HCT116 (cell line): Measurements from ENCODE around the gene RHOT1. TPM values are rescaled to one million over a fixed set of nuclear protein-coding genes. Genes with fewer than 3 reads are reported as not detected.
"Not testable (repeated sequence)": the region's sequence is repeated elsewhere in the genome, so short reads cannot be mapped to it uniquely, and the experiment has no call there.

ENCODE experiments used
- ATAC-seq: fragments of 200-7000 bp; cut with Tn5 transposase; 2 replicates; pipeline ENCODE4 v1.9.1; 2020; ENCODE audit warnings: mild to moderate bottlenecking, moderate library complexity
- BruUV-seq: library from RNA; stranded (reverse); fragments of 400-500 nt; replicated peaks from 2 replicates; lab custom pipeline; 2021; lab: Mats Ljungman, UMichigan
- CTCF ChIA-PET: fragments of 300-600 bp; sonication (Branson Sonifier 250); formaldehyde crosslinking; loops from one replicate; lab custom pipeline; 2021; ENCODE audit warnings: antibody characterized with exemption; lab: Charles Lee
- POLR2A ChIA-PET: fragments of 300-600, 350-600 bp; sonication (Branson Sonifier 250); formaldehyde crosslinking; loops from one replicate; lab custom pipeline; 2021; ENCODE audit warnings: antibody characterized with exemption; lab: Charles Lee
- RAD21 ChIA-PET, 2 experiments: fragments of 300-600 bp; sonication (Branson Sonifier 250); formaldehyde crosslinking; loops; one replicate each; lab custom pipeline; 2023; ENCODE audit warnings: low total read pairs in 2 of 2; ENCODE audit not compliant: uncharacterized antibody in 2 of 2, unreplicated experiment in 2 of 2, low non-redundant PET in 1 of 2; lab: Charles Lee
- DNase-seq: peaks from one replicate; pipeline ENCODE4 v3.0.0-alpha.2; 2010; ENCODE audit warnings: low read depth, low spot score
- H2AFZ ChIP-seq: fragments of 200-600 bp; shearing (Covaris generic), sonication (generic); 2 replicates; pipeline ENCODE4 v1.6.1; 2017; ENCODE audit warnings: low read depth, mixed run types, mixed read lengths, antibody characterized with exemption, low read length; ENCODE audit not compliant: poor library complexity, severe bottlenecking
- H3K27ac ChIP-seq: 2 replicates; pipeline ENCODE4 v1.5.1; 2012; ENCODE audit warnings: low read depth, low read length
- H3K27me3 ChIP-seq: fragments of 200-600 bp; sonication (generic); 2 replicates; pipeline ENCODE4 v1.6.1; 2016; ENCODE audit warnings: mixed run types, low read length, mixed read lengths; ENCODE audit not compliant: insufficient read depth
- H3K36me3 ChIP-seq, 2 experiments: fragments of 200-500 bp in 1 of 2; fragments of 200-600 bp in 1 of 2; sonication (Bioruptor generic) in 1 of 2; sonication (generic) in 1 of 2; 2 replicates each; pipeline versions ENCODE4 v1.5.1 to v1.6.1; 2014 to 2016; ENCODE audit warnings: low read length in 2 of 2, inconsistent platforms in 1 of 2, mixed read lengths in 1 of 2, mixed run types in 1 of 2; ENCODE audit not compliant: insufficient read depth in 2 of 2, control insufficient read depth in 1 of 2
- H3K4me1 ChIP-seq, 2 experiments: fragments of 200-600 bp in 1 of 2; sonication (generic) in 1 of 2; 2 replicates each; pipeline versions ENCODE4 v1.5.1 to v1.6.1; 2012 to 2017; ENCODE audit warnings: low read length in 2 of 2, inconsistent platforms in 1 of 2, mild to moderate bottlenecking in 1 of 2, mixed read lengths in 1 of 2, mixed run types in 1 of 2, moderate library complexity in 1 of 2; ENCODE audit not compliant: insufficient read depth in 2 of 2, control insufficient read depth in 1 of 2
- H3K4me2 ChIP-seq: fragments of 200-600 bp; sonication (generic); 2 replicates; pipeline ENCODE4 v1.6.1; 2017; ENCODE audit warnings: mixed run types, low read length, mixed read lengths
- H3K4me3 ChIP-seq, 2 experiments: fragments of 200-600 bp in 1 of 2; sonication (generic) in 1 of 2; replicated peaks in 1 of 2; 2 replicates each; pipeline ENCODE4 v1.5.1; 2011 to 2016; ENCODE audit warnings: low read length in 2 of 2, control low read depth in 1 of 2, low read depth in 1 of 2, mild to moderate bottlenecking in 1 of 2, mixed read lengths in 1 of 2, mixed run types in 1 of 2
- H3K79me2 ChIP-seq: fragments of 200-600 bp; sonication (generic); 2 replicates; pipeline ENCODE4 v1.6.1; 2017; ENCODE audit warnings: mild to moderate bottlenecking, mixed run types, low read length, moderate library complexity, mixed read lengths; ENCODE audit not compliant: insufficient read depth
- H3K9ac ChIP-seq: fragments of 200-600 bp; sonication (generic); 2 replicates; pipeline ENCODE4 v1.6.1; 2016; ENCODE audit warnings: low read length, mixed read lengths
- H3K9me2 ChIP-seq: fragments of 200-600 bp; sonication (generic), shearing (Covaris generic); 2 replicates; pipeline ENCODE4 v1.6.1; 2017; ENCODE audit warnings: mixed run types, mild to moderate bottlenecking, moderate library complexity; ENCODE audit not compliant: insufficient read depth
- H3K9me3 ChIP-seq, 2 experiments: fragments of 200-500 bp in 1 of 2; fragments of 200-600 bp in 1 of 2; sonication (Bioruptor generic) in 1 of 2; sonication (generic) in 1 of 2; 2 replicates each; pipeline ENCODE4 v1.6.1; 2014 to 2017; ENCODE audit warnings: low read length in 2 of 2, mixed read lengths in 2 of 2, inconsistent platforms in 1 of 2, low read depth in 1 of 2, mild to moderate bottlenecking in 1 of 2, mixed run types in 1 of 2, moderate library complexity in 1 of 2; ENCODE audit not compliant: control insufficient read depth in 1 of 2, insufficient read depth in 1 of 2
- H4K20me1 ChIP-seq: fragments of 200-600 bp; sonication (generic), shearing (Covaris generic); 2 replicates; pipeline ENCODE4 v1.6.1; 2017; ENCODE audit warnings: mixed run types, mild to moderate bottlenecking, moderate library complexity; ENCODE audit not compliant: insufficient read depth
- CEBPB ChIP-seq: IDR thresholded peaks from 2 replicates; pipeline ENCODE4 v1.6.1; 2012; ENCODE audit warnings: low read depth
- EZH2 ChIP-seq: fragments of 200-600 bp; sonication (generic); IDR thresholded peaks from 2 replicates; pipeline ENCODE4 v1.6.1; 2017; ENCODE audit warnings: antibody characterized with exemption, mixed run types
- EZH2phosphoT487 ChIP-seq: fragments of 200-600 bp; IDR thresholded peaks from 2 replicates; pipeline ENCODE4 v1.6.1; 2018; ENCODE audit warnings: antibody characterized with exemption, borderline replicate concordance
- FOSL1 ChIP-seq: IDR thresholded peaks from 2 replicates; pipeline ENCODE4 v1.6.1; 2012; ENCODE audit warnings: low read depth
- JUND ChIP-seq: IDR thresholded peaks from 2 replicates; pipeline ENCODE4 v1.6.1; 2012
- POLR2AphosphoS5 ChIP-seq: IDR thresholded peaks from 2 replicates; pipeline ENCODE4 v1.6.1; 2011; ENCODE audit warnings: mild to moderate bottlenecking, low read depth, low read length, moderate library complexity
- RAD21 ChIP-seq: IDR thresholded peaks from 2 replicates; pipeline ENCODE4 v1.6.1; 2012; ENCODE audit warnings: low read depth, mild to moderate bottlenecking
- SRF ChIP-seq: IDR thresholded peaks from 2 replicates; pipeline ENCODE4 v1.6.1; 2012; ENCODE audit warnings: low read depth
- TCF7L2 ChIP-seq: IDR thresholded peaks from 2 replicates; pipeline ENCODE4 v1.7.0; 2011; ENCODE audit warnings: borderline replicate concordance, inconsistent platforms; ENCODE audit not compliant: insufficient read depth, insufficient read length; ENCODE audit errors: extremely low read depth
- YY1 ChIP-seq: IDR thresholded peaks from 2 replicates; pipeline ENCODE4 v1.6.1; 2011; ENCODE audit warnings: low read length, low read depth, moderate library complexity, mild to moderate bottlenecking; ENCODE audit not compliant: insufficient replicate concordance; ENCODE audit errors: extremely low read depth
- ZFX ChIP-seq: fragments of 450-650 bp; IDR thresholded peaks from 2 replicates; pipeline ENCODE4 v1.6.1; 2017
- intact Hi-C: fragments of 100-400 bp; cut with micrococcal nuclease; formaldehyde crosslinking; loops from 2 replicates; pipeline ENCODE4 v1.10.0; 2022
- total RNA-seq: library from RNA; stranded (reverse); gene quantifications from one replicate; pipeline ENCODE4 v1.2.1, GENCODE V29; 2021; ENCODE audit not compliant: unreplicated experiment
- TF ChIP-seq, protein P1 (sequence below): IDR thresholded peaks from 2 replicates; pipeline ENCODE4 v1.6.1; 2011; ENCODE audit warnings: mild to moderate bottlenecking, low read length, moderate library complexity; ENCODE audit not compliant: insufficient replicate concordance; ENCODE audit errors: extremely low read depth
- TF ChIP-seq, protein P2 (sequence below): IDR thresholded peaks from 2 replicates; pipeline ENCODE4 v1.6.1; 2012
- TF ChIP-seq, protein P3 (sequence below): IDR thresholded peaks from 2 replicates; pipeline ENCODE4 v1.6.1; 2012; ENCODE audit warnings: low read depth
- TF ChIP-seq, protein P4 (sequence below): IDR thresholded peaks from 2 replicates; pipeline ENCODE4 v1.6.1; 2012

The RHOT1 gene
- total RNA-seq, 1 experiment from 2014 or later = 33.3 TPM

DNA sequence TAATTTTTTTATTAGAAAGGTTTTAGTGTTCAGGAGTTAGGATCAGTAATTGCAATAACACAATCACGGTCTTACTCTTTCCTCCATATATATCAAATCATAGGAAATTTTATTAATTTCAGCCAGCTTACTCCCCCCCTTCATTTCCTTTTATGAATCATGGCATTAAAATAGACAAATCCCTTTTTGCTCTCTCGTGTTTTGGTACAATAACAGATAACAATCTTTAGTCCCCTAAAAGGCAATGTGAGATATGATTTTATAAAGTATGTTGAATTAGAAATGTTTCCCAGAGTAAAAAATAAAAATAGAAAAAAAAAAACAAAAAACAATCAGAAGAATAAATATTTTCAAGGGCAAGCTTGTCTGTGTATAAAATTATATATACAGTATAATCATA is 42.6 kb upstream of the RHOT1 start:
- Histone ChIP-seq H3K27me3 (no peaks in the 10 kb centered on the region), H2AFZ (no peak overlapping the region), H4K20me1 (no peaks in the 10 kb centered on the region)
- ATAC-seq = no peak
- no peak for DNase-seq
- no peak for TF ChIP-seq YY1
- no peak for TF ChIP-seq POLR2AphosphoS5
- TF ChIP-seq RAD21 = no peak
- no peak for TF ChIP-seq EZH2phosphoT487
- no peak for TF ChIP-seq CEBPB
- TF ChIP-seq, protein P1, sequence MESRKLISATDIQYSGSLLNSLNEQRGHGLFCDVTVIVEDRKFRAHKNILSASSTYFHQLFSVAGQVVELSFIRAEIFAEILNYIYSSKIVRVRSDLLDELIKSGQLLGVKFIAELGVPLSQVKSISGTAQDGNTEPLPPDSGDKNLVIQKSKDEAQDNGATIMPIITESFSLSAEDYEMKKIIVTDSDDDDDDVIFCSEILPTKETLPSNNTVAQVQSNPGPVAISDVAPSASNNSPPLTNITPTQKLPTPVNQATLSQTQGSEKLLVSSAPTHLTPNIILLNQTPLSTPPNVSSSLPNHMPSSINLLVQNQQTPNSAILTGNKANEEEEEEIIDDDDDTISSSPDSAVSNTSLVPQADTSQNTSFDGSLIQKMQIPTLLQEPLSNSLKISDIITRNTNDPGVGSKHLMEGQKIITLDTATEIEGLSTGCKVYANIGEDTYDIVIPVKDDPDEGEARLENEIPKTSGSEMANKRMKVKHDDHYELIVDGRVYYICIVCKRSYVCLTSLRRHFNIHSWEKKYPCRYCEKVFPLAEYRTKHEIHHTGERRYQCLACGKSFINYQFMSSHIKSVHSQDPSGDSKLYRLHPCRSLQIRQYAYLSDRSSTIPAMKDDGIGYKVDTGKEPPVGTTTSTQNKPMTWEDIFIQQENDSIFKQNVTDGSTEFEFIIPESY = no peak
- TF ChIP-seq FOSL1 = no peak
- no peak for TF ChIP-seq SRF
- TF ChIP-seq JUND = no peak
- TF ChIP-seq, protein P2, sequence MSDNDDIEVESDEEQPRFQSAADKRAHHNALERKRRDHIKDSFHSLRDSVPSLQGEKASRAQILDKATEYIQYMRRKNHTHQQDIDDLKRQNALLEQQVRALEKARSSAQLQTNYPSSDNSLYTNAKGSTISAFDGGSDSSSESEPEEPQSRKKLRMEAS = no peak
- TF ChIP-seq, protein P3, sequence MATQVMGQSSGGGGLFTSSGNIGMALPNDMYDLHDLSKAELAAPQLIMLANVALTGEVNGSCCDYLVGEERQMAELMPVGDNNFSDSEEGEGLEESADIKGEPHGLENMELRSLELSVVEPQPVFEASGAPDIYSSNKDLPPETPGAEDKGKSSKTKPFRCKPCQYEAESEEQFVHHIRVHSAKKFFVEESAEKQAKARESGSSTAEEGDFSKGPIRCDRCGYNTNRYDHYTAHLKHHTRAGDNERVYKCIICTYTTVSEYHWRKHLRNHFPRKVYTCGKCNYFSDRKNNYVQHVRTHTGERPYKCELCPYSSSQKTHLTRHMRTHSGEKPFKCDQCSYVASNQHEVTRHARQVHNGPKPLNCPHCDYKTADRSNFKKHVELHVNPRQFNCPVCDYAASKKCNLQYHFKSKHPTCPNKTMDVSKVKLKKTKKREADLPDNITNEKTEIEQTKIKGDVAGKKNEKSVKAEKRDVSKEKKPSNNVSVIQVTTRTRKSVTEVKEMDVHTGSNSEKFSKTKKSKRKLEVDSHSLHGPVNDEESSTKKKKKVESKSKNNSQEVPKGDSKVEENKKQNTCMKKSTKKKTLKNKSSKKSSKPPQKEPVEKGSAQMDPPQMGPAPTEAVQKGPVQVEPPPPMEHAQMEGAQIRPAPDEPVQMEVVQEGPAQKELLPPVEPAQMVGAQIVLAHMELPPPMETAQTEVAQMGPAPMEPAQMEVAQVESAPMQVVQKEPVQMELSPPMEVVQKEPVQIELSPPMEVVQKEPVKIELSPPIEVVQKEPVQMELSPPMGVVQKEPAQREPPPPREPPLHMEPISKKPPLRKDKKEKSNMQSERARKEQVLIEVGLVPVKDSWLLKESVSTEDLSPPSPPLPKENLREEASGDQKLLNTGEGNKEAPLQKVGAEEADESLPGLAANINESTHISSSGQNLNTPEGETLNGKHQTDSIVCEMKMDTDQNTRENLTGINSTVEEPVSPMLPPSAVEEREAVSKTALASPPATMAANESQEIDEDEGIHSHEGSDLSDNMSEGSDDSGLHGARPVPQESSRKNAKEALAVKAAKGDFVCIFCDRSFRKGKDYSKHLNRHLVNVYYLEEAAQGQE = no peak
- TF ChIP-seq EZH2 = no peak
- TF ChIP-seq, protein P4, sequence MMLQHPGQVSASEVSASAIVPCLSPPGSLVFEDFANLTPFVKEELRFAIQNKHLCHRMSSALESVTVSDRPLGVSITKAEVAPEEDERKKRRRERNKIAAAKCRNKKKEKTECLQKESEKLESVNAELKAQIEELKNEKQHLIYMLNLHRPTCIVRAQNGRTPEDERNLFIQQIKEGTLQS = no peak
- no peak for TF ChIP-seq ZFX
- no peak for TF ChIP-seq TCF7L2
- TF ChIP-seq, all 23 proteins: peak for 0
- Histone ChIP-seq H3K4me3 (no peak overlapping the region), H3K36me3 (no peaks in the 10 kb centered on the region), H3K9ac (no peak overlapping the region), H3K4me1 (no peaks in the 10 kb centered on the region), H3K79me2 (no peaks in the 10 kb centered on the region), H3K4me2 (no peak overlapping the region), H3K27ac (no peak overlapping the region), H3K9me2 (no peaks in the 10 kb centered on the region), H3K9me3 (no peaks in the 10 kb centered on the region)
- RAD21 ChIA-PET = no interaction called here
- CTCF ChIA-PET = no interaction called here
- no TSS peak for BruUV-seq
- intact Hi-C loops = no loop called here
- POLR2A ChIA-PET = no interaction called here

DNA sequence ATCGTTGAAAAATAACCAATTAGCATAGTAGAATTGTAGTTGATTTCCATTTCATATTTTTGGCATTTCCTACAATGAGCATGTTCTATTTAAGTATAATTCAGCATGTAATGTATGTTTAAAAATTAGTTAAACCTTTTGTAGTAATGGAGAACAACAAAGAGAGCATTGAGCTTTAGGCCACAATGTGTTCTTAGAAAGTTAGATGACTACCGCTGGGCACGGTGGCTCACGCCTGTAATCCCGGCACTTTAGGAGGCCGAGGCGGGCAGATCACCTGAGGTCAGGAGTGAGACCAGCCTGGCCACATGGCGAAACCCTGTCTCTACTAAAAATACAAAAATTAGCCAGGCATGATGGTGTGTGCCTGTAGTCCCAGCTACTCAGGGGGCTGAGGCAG is 42.0 kb upstream of the RHOT1 start:
- H4K20me1 ChIP-seq, H3K27ac ChIP-seq, RAD21 ChIA-PET, H2AFZ ChIP-seq, H3K9ac ChIP-seq, H3K4me3 ChIP-seq, H3K27me3 ChIP-seq, ATAC-seq, CTCF ChIA-PET, BruUV-seq, H3K79me2 ChIP-seq, POLR2A ChIA-PET, H3K4me1 ChIP-seq, H3K36me3 ChIP-seq, H3K4me2 ChIP-seq, H3K9me2 ChIP-seq, intact Hi-C loops, H3K9me3 ChIP-seq, DNase-seq: not testable (repeated sequence)
